PFSK-1 (cell line): Measurements from ENCODE around the gene ARID4A.

Source experiments
- FOXP2 ChIP-seq: optimal IDR thresholded peaks from 2 replicates; pipeline ENCODE3; 2011; ENCODE audit warnings: borderline replicate concordance, control low read depth, inconsistent platforms; ENCODE audit not compliant: insufficient read depth; ENCODE audit errors: extremely low read length, extremely low read depth
- POLR2AphosphoS5 ChIP-seq: IDR thresholded peaks from 2 replicates; pipeline ENCODE4 v1.6.1; 2012; ENCODE audit warnings: low read depth, mild to moderate bottlenecking, control low read depth, low read length, moderate library complexity
- REST ChIP-seq, 2 experiments: IDR thresholded peaks; 2 replicates each; pipeline versions ENCODE4 v1.6.1 to v1.8.0; 2011 to 2012; ENCODE audit warnings: low read depth in 2 of 2, low read length in 2 of 2, control low read depth in 1 of 2, inconsistent platforms in 1 of 2, mild to moderate bottlenecking in 1 of 2, moderate library complexity in 1 of 2; ENCODE audit not compliant: insufficient read depth in 1 of 2
- SIN3A ChIP-seq: IDR thresholded peaks from 2 replicates; pipeline ENCODE4 v1.6.1; 2012; ENCODE audit warnings: mild to moderate bottlenecking, low read length, moderate library complexity, borderline replicate concordance; ENCODE audit not compliant: insufficient read depth
- TAF1 ChIP-seq: IDR thresholded peaks from 2 replicates; pipeline ENCODE4 v1.6.1; 2012; ENCODE audit warnings: low read length, control low read depth, borderline replicate concordance; ENCODE audit not compliant: insufficient read depth

The ARID4A gene

DNA sequence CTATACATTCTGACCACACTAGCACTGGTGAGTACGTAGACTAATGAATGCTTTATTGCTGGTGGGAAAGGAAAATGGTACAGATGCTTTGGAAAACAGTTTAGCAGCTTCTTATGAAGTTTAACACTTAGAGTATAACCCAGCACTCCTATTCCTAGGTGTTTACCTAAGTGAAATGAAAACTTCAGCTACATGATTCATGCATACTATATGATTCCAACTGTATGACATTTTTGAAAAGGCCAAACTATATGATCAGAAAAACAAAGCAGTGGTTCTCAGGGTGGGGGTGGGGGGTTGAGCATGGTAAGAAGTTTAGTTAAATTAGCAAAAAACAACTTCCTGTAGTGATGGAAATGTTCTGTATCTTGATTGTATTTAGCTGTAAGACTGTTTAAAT, 22.1 kb upstream of the ARID4A start:
- TF ChIP-seq SIN3A (no peak), REST (IDR thresholded peaks at IDR 0.05; ENCODE audit: insufficient read depth in 1 of 2, low read depth in 2 of 2, low read length in 2 of 2) (no peak), TAF1 (no peak), FOXP2 (no peak), POLR2AphosphoS5 (no peak)

DNA sequence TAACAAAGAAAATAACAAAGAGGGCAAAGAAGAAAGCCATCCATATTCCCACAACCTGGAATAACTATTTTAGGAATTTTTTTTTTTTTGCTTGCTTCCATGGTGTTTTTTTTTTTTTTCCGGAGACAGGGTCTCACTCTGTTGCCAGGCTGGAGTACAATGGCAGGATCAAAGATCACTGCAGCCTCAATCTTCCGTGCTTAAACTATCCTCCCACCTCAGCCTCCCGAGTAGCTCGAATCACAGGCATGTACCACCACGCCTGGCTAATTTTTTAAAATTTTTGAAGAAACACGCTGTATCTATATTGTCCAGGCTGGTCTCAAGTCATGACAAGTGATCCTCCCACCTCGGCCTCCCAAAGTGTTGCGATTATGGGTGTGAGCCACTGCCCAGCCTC, 20.2 kb upstream of the ARID4A start:
- TF ChIP-seq SIN3A (no peak), POLR2AphosphoS5 (no peak), TAF1 (no peak), REST (IDR thresholded peaks at IDR 0.05; ENCODE audit: insufficient read depth in 1 of 2, low read depth in 2 of 2, low read length in 2 of 2) (no peak), FOXP2 (no peak)

DNA sequence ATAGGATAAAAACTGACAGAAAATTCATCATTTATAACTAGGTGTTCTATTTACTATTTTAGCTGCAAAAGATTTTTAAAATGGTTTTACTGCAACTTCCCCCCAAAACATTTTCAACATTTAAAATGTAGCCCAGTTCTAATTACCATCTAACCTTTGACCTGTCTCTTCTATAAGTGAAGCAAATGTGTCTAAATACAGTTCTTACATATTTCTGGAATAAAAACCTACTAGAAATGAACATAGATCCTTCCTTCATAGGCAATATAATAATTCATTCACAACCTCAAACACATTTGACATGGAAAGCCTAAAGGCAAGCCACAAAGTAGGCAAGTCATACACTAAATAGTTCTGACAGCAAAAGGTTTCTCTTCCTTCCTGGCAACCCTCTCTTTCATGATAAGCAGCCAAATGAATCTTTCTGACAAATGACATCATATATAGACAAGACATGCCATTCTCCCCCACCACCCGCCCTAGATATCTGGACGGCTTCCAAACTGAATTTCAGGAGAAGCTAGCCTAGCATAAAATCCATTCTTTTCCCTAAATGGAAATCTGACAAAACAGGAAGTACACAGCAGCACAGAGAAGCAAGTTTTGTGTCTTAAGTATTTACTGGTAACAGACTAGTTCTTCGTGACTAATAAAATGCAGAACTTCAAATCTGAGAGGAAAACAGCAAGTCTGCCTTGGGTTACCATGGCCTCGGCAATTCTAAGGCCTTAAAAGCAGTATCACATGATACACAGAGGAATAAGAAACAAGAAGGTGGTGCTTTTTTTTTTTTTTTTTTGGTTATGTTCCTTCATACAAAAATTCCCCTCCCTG, 17.2 kb upstream of the ARID4A start:
- TF ChIP-seq FOXP2 = no peak

GRCh38 chr14:58281969-58282368, 16.4 kb upstream of the ARID4A start:
- no peak for TF ChIP-seq SIN3A

DNA sequence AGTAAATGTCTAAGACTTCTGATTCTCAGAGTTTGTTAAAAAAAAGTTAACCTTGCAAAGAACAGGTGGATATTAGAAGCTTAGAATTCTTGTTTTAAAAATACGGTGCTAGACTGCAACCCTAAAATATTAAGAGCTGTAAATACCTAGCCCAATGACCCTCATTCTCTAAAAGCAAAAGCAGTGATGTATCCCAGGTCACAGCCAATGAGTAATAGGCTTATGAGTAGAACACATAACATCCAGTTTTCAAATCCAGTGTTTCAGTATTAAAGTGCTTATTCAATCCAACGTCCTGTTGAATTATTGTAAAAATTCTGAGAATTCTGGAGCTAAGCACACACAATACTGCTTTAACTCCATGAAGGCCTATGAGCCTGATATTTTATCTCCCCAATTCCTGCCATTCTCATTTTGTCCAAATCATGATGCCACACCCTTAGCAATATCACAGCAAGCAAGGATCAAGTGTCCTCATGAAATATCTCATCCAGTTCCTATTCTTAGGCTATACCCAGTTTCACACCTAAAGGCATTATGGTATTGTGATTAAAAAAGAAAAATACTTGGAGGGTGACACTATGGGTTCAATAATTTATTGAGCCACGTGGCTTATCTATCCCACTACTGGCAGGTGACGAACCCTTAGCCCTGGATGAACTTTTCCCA, 15.3 kb upstream of the ARID4A start:
- TF ChIP-seq REST (IDR thresholded peaks at IDR 0.05; ENCODE audit: insufficient read depth in 1 of 2, low read depth in 2 of 2, low read length in 2 of 2) (no peak), POLR2AphosphoS5 (no peak), TAF1 (no peak), SIN3A (no peak), FOXP2 (no peak)

- TF ChIP-seq POLR2AphosphoS5 = no peak
- TF ChIP-seq FOXP2 = no peak
- no peak for TF ChIP-seq SIN3A
- no peak for TF ChIP-seq TAF1
- no peak for TF ChIP-seq REST (IDR thresholded peaks at IDR 0.05; ENCODE audit: insufficient read depth in 1 of 2, low read depth in 2 of 2, low read length in 2 of 2)
These were observed 14.6 kb upstream of the ARID4A start for GRCh38 chr14:58283730-58284129.
